Spinal cord (tissue), 10 donors: ENCODE data around the gene AURKAIP1. TPM values are rescaled to one million over a fixed set of nuclear protein-coding genes. Genes with fewer than 3 reads are reported as not detected.
A peak's percentile ranks its signal among the peaks of the same experiment; 100 is the strongest.
"Not testable (repeated sequence)": the region's sequence is repeated elsewhere in the genome, so short reads cannot be mapped to it uniquely, and the experiment has no call there.

Source experiments
- DNase-seq, 6 donors: peaks; one replicate each; pipeline versions ENCODE4 v3.0.0 to v3.0.0-alpha.2; 2013 to 2015; ENCODE audit warnings: low spot score in 6 of 6, low read depth in 4 of 6
- H3K27ac ChIP-seq: one replicate; pipeline ENCODE4 v1.5.1; 2013; ENCODE audit warnings: low read depth, low read length, control low read depth
- H3K27me3 ChIP-seq: one replicate; pipeline ENCODE4 v1.6.1; 2013; ENCODE audit warnings: low read length; ENCODE audit not compliant: control insufficient read depth, insufficient read depth
- H3K36me3 ChIP-seq: one replicate; pipeline ENCODE4 v1.6.1; 2013; ENCODE audit warnings: low read length; ENCODE audit not compliant: control insufficient read depth, insufficient read depth
- H3K4me1 ChIP-seq: one replicate; pipeline ENCODE4 v1.6.1; 2013; ENCODE audit warnings: low read length; ENCODE audit not compliant: control insufficient read depth, insufficient read depth
- H3K4me3 ChIP-seq: one replicate; pipeline ENCODE4 v1.5.1; 2013; ENCODE audit warnings: low read depth, low read length, control low read depth
- H3K9me3 ChIP-seq: one replicate; pipeline ENCODE4 v1.6.1; 2013; ENCODE audit warnings: low read length; ENCODE audit not compliant: control insufficient read depth, insufficient read depth
- WGBS: methylation state at CpG from one replicate; pipeline ENCODE4 v1.1.5; 2013; ENCODE audit warnings: missing lambda C conversion rate; ENCODE audit not compliant: insufficient coverage; 5-methylcytosine and 5-hydroxymethylcytosine counted together
- polyA plus RNA-seq, 2 donors: library from polyadenylated mRNA; unstranded; fragments of 120-200 nt; gene quantifications; one replicate each; pipeline ENCODE4 v1.2.1, GENCODE V29; 2013; ENCODE audit not compliant: insufficient read length in 2 of 2
- total RNA-seq, 2 donors: library from RNA; depleted of rRNA in 1 of 2; stranded (reverse); fragments of 120-200 nt in 1 of 2; fragments of >200 nt in 1 of 2; gene quantifications; one replicate each; pipeline versions ENCODE4 v1.2.3 to v1.2.4, GENCODE V29; 2013 to 2014
- donor health status: healthy.

AURKAIP1 gene
- total and polyA plus RNA-seq, 4 donors = 41.4 to 130 (median 115) TPM

DNA sequence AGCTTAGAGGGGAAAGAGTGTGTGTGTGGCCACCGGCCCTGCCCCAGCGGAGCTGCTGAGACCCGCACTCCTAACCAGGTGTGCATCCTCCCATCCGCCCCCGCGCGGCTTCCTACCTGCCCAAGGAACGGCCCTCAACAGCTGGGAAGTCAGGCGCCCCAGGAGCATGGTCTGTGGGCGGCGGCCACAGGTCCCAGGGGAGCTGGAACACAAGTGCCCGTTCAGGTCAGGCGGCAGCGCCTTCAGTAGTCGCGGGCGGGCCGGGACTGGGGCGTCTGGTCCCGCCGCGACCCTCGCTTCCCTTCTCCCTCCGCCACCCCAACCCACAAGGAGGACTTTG is 448 bp downstream of the AURKAIP1 start:
- peaks cover 41% of the 10 kb centered on the region for H3K4me1 ChIP-seq
- no peaks in the 10 kb centered on the region for H3K27me3 ChIP-seq
- DNase-seq = no peak
- 0% methylated on average over 24 of the region's 24 CpGs for WGBS
- no peaks in the 10 kb centered on the region for H3K9me3 ChIP-seq
- peak overlapping the region; percentile 85 for H3K4me3 ChIP-seq
- H3K36me3 ChIP-seq = peaks cover 54% of the 10 kb centered on the region
- H3K27ac ChIP-seq = peak overlapping the region; percentile 88

DNA sequence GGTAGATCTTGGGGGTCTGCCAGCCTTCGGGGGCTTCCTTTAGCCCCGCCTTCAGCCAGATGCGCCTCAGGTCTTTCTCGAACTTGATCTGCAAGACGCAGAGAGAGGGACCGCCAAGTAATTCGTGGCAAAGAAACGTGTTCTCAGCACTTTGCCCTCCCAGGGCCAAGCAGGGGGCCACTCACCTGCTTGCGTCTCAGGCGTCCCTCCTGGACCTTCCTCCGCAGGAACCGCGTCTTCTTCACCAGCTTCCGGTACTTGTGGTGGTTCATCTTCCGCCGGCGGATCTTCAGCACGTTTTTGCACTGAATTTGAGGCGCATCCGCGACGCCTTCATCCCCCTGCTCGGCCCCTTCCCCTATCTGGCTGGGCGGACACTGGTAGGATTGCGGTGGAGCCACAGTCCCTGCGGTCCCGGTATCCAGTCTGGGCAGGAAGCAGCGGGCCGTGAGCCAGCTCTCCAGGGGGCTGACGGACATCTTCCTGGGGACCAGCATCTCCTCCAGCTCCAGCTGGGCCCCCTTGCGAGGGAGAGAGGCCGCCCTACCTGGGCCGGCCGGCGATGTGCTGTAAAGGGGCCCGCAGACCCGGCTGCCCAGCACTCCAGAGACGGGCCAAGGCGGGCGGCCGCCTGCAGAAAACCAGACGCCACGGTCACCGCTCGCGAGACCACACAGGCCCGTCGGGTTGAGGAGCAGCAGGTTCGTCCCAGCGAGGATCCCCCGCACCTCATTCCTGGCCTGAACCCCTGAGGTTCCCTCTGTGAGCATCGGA is 1.0 kb downstream of the AURKAIP1 start:
- DNase-seq = no peak
- no peak overlapping the region for H3K27ac ChIP-seq

DNA sequence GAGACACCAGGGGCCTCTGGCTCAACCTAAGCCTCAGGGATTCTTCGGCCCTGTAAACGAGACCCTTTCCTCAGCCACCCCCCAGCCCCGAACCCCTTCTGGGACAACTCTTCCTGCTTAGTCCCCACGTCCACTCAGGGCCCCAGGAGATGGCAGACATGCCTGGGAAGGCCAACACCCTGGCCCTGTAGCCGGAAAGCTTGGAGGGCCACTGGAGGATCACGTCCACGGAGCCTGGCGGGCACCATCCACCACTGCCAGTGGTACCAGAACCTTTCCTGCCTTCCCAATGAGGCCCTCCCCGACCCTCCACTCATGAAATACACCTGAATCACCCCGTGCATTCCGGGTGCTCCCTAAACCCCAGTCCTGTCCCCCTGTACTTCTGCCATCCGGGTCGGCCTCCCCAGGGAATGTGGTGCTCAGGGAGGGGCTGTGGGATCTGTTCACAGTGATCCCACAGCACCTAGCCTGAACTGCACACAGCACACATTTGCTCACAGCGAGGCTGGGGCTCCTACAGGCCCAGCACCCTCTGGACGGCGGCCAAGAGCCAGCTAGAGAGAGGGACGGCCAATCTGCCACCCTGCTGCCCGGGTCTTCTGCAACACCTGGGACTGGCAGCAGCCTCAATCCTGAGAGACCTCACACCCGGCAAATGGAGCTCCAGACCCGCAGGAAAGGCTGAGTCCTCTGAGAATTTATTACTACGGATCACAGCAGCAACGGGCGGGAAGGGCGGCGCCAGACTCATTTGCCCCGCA is 1.8 kb downstream of the AURKAIP1 start:
- Histone ChIP-seq H3K36me3 (peaks cover 54% of the 10 kb centered on the region), H3K4me1 (peaks cover 41% of the 10 kb centered on the region), H3K9me3 (no peaks in the 10 kb centered on the region), H3K4me3 (no peak overlapping the region), H3K27me3 (no peaks in the 10 kb centered on the region), H3K27ac (no peak overlapping the region)
- WGBS = 94% methylated on average over 25 of the region's 26 CpGs
- no peak for DNase-seq

More for the DNA sequence above, 1.0 kb downstream of the AURKAIP1 start:
- Histone ChIP-seq H3K9me3 (no peaks in the 10 kb centered on the region), H3K4me1 (peaks cover 41% of the 10 kb centered on the region), H3K4me3 (peak overlapping the region; percentile 85), H3K27me3 (no peaks in the 10 kb centered on the region), H3K36me3 (peaks cover 54% of the 10 kb centered on the region)
- WGBS = 50% methylated on average over 49 of the region's 52 CpGs

DNA sequence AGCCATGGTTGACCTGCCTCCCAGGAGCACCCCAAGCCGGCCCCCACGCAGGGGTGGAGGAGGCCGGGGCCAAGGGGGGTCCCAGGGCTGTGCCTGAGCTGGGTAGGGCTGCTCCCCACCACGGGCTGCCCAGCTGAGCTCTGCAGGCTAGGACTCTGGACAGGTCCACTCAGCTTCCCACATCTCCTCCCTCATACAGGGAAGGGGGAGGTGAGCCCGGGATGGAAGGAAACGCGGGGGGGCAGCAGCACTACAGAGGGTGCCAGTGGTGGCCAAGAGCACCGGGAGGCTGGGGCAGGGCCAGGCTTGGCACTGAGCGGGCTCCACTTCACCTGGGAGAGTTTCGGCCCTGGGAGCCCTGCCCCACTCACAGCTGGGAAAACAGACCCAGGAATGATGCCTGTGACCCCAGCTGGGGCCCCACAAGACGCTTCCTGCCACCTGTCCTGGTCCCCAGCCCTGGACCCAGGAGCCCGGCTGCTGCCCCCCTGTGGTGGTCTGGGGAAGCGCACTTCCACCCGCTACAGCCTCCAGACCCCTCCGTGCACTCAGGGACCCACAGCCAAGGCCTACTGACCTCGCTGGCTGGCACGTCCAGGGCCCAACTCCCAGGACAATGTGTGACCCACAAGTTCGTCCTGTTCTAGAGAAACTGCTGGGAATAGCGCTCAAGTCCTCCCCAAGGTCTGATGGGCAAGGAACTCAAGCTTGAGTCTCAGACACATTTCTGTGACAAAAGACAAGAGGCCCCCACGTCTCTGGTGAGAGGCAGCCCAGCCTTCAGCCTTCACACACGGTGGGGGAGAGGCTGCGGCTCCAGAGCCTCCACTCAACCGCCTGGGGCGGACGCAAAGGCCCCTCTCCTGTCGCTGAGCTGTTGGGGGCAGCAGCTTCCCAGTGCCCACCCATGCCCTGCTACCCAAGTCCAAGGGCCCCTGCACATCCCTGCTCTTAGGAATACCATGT is 3.0 kb downstream of the AURKAIP1 start:
- Histone ChIP-seq H3K9me3 (no peaks in the 10 kb centered on the region), H3K27ac (no peak overlapping the region), H3K36me3 (peaks cover 52% of the 10 kb centered on the region), H3K4me3 (no peak overlapping the region), H3K4me1 (peaks cover 41% of the 10 kb centered on the region), H3K27me3 (no peaks in the 10 kb centered on the region)
- DNase-seq = peak in 2 of 6 donors; percentile 41 to 63
- WGBS = 42% methylated on average over 25 of the region's 26 CpGs

GRCh38 chr1:1371364-1371745 is 3.7 kb downstream of the AURKAIP1 start:
- no peak for DNase-seq
- WGBS = 77% methylated on average over 10 of the region's 12 CpGs
- Histone ChIP-seq H3K9me3 (no peaks in the 10 kb centered on the region), H3K4me1 (peaks cover 39% of the 10 kb centered on the region), H3K36me3 (peaks cover 47% of the 10 kb centered on the region), H3K27me3 (no peaks in the 10 kb centered on the region), H3K27ac (no peak overlapping the region), H3K4me3 (no peak overlapping the region)

- no peaks in the 10 kb centered on the region for H3K27me3 ChIP-seq
- no peak for DNase-seq
- peaks cover 44% of the 10 kb centered on the region for H3K36me3 ChIP-seq
- H3K4me3 ChIP-seq = no peak overlapping the region
- H3K9me3 ChIP-seq = no peaks in the 10 kb centered on the region
- peaks cover 34% of the 10 kb centered on the region for H3K4me1 ChIP-seq
- no peak overlapping the region for H3K27ac ChIP-seq
- 93% methylated on average over 15 of the region's 16 CpGs for WGBS
Observed at GRCh38 chr1:1370771-1371300, 4.2 kb downstream of the AURKAIP1 start.

DNA sequence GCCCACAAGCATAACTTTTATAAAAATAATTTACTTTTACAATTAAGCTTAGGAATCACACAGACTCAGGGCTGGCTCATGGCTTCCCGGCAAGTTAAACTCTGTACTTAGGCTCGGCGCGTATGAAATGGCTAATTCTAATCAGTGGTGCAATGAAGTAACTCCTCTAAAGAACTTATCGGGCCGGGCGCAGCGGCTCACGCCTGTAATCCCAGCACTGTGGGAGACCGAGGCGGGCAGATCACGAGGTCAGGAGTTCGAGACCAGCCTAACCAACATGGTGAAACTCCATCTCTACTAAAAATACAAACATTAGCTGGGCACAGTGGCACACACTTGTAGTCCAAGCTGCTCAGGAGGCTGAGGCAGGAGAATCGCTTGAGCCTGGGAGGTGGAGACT is 4.9 kb downstream of the AURKAIP1 start:
- H3K27ac ChIP-seq, H3K4me3 ChIP-seq, H3K27me3 ChIP-seq, DNase-seq, H3K9me3 ChIP-seq: not testable (repeated sequence)
- peaks cover 44% of the 10 kb centered on the region for H3K36me3 ChIP-seq
- WGBS = 98% methylated on average over 14 of the region's 14 CpGs
- H3K4me1 ChIP-seq = peaks cover 31% of the 10 kb centered on the region

DNA sequence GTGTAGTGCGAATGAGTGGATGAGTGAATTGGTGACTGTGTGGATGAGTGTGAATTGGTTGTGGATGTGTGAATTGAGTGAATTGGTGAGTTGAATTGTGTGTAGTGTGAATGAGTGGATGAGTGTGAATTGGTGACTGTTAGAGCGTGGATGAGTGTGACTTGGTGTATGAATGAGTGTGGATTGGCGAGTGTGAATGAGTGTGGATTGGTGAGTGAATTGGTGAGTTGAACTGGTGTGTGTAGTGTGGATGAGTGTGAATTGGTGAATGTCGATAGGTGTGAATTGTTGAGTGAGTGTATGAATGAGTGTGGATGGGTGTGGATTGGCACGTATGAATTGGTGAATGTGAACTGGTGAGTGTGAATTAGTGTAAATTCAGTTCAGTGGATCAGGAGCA is 7.7 kb downstream of the AURKAIP1 start:
- Histone ChIP-seq H3K36me3 (peaks cover 20% of the 10 kb centered on the region), H3K27me3 (no peaks in the 10 kb centered on the region), H3K4me3 (no peak overlapping the region), H3K9me3 (no peaks in the 10 kb centered on the region), H3K4me1 (peaks cover 10% of the 10 kb centered on the region), H3K27ac (no peak overlapping the region)
- no peak for DNase-seq
- 96% methylated on average over 5 of the region's 5 CpGs for WGBS

DNA sequence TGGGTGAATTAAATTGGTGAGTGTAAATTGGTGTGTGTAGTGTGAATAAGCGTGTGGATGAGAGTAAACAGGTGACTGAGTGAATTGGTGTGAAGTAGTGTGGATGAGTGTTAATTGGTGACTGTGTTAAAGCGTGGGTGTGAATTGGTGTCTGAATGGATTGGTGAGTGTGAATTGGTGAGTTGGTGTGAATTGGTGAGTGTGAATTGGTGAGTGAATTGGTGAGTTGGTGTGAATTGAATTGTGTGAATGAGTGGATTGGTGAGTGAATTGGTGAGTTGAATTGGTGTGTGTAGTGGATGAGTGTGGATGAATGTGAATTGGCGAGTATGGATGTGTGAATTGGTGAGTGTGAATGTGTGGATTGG is 8.3 kb downstream of the AURKAIP1 start:
- Histone ChIP-seq H3K9me3 (no peaks in the 10 kb centered on the region), H3K36me3 (peaks cover 14% of the 10 kb centered on the region), H3K4me1 (peaks cover 10% of the 10 kb centered on the region), H3K27ac (no peak overlapping the region), H3K27me3 (no peaks in the 10 kb centered on the region), H3K4me3 (no peak overlapping the region)
- DNase-seq = no peak
- WGBS = 93% methylated on average over 3 of the region's 3 CpGs
